T-helper 22 cell (primary cell): ENCODE results near the gene CPSF4L.

Experiments used
- DNase-seq: peaks from one replicate; pipeline ENCODE4 v3.0.0-alpha.2; 2020; ENCODE audit warnings: low read depth

Gene CPSF4L

DNA sequence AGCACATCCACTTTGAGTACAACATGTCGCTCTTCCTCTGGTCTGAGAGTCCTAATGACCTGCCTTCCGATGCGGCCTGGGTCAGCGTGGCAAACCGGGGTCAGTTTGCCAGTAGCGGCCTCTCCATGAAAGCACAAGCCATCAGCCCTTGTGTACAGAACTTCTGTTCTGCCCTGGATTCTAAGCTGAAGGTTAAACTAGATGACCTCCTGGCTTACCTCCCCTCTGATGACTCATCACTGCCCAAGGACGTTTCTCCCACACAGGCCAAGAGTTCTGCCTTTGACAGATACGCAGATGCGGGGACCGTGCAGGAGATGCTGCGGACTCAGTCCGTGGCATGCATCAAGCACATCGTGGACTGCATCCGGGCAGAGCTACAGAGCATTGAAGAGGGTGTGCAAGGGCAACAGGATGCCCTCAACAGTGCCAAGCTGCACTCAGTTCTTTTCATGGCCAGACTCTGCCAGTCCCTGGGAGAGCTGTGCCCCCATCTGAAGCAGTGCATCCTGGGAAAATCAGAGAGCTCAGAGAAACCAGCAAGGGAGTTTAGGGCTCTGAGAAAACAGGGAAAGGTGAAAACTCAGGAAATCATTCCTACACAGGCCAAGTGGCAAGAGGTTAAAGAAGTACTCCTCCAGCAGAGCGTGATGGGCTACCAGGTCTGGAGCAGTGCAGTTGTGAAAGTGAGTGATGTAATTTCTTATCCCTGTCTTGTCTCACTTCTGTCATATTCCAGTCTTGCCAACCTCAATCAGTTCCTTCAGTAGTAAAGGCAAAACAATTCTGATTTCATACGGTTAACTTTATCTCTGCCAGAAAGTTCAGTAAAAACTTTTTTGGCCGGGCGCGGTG lies 60.2 kb downstream of the CPSF4L start:
- DNase-seq, result no peak

DNA sequence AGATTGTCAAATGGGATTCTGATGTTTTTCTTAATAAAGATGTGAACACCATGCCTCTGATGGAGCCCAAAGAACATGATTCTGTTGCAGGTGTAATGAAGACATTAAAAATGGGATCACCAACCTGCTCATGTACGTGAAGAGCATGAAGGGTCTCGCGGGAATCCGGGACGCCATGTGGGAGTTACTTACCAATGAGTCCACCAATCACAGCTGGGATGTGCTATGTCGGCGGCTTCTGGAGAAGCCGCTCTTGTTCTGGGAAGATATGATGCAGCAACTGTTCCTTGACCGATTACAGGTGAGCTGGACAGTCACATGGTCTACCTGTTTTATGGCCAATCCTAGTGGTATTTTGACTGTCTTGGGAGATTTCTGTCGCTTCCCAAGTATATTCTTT lies 61.2 kb downstream of the CPSF4L start:
- DNase-seq, result no peak

DNA sequence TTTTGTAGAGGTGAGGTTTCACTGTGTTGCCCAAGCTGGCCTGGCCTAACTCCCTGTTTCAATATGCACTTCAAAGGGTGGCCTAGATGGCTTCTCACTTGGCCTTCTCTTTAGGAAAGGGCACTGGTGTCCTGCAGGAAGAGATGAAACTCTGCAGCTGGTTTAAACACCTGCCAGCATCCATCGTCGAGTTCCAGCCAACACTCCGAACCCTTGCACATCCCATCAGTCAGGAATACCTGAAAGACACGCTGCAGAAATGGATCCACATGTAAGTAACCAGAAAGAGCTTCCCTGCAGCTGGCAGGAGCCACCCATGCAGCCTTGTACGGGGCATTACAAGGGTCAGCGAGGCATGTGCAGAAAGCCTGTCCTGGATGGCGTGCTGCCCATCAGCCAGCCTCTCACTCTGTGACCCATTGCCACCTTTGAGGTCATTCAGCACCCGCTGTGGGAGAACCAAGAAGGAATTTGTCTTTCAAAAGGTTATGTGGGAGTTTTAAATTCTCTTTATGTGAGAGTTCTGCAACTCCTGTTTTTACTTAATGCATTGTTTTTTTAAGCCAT lies 61.8 kb downstream of the CPSF4L start:
- no peak for DNase-seq

DNA sequence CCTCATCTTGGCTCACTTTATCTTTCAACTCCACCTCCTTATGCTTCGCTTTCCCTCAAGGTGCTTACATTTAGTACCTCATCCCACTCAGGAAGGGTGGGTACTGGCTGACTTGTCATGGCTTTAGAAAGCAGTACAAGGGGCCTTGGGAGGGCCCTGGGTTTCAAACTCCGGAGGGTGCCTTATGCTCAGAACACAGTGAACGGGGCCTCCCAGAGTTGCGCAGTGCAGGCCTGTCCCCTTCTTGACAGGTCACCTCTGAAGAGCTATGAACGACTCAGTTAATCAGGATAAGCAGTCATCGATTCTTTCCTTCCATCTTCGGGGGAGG lies 62.8 kb downstream of the CPSF4L start:
- no peak for DNase-seq
